ENCODE results near the gene PNPLA1. TPM values are rescaled to one million over a fixed set of nuclear protein-coding genes. Genes with fewer than 3 reads are reported as not detected.
A peak's percentile ranks its signal among the peaks of the same experiment; 100 is the strongest.

Gene PNPLA1
- not detected for total RNA-seq

- peak; percentile 8 for DNase-seq
Observed at GRCh38 chr6:36269834-36270705, at the start of gene PNPLA1. TSS of gene PNPLA1 (plus strand) at chr6:36270060. CDS start at chr6:36270460, 400 bp downstream.

DNA sequence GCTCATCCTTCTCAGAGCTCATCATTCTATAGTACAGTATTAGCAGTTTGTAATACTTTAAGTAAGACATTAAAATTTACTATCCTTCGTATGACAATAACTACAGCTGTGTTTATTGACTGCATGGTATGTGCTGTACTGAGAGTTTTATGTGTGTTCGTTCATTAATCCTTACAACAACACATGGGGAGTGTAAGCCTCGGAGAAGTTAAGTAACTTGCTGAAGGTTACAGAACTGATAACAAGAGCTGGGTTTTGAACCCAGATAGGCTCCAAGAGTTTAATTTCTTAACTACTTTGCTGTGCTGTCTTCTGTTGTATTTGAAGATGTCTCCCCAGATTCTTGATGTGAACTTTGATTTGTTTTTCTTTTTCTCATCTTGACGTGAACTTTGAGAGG, 49.6 kb upstream of the PNPLA1 start:
- DNase-seq, result no peak

- no peak for DNase-seq
Observed at GRCh38 chr6:36221674-36222073, 48.2 kb upstream of the PNPLA1 start.

- DNase-seq, result no peak
Observed at GRCh38 chr6:36222924-36223323, 46.9 kb upstream of the PNPLA1 start.

DNA sequence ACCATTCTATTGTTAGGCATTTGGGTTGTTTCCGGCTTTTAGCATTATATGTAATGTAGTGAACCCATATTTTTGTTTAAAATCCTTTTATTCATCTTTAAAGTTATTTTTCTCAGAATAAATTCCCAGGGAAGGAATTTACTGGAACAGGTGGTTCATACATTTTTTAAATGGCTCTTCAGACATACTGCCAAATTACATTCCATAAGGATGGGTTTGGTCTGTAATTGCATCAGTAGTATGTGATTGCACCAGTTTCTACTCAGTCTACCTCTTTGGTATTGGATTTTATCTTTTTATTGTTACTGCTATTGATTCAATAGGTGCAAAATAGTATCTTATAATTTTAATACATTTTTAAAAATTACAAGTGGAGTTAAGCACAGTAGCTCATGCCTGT, 46.2 kb upstream of the PNPLA1 start:
- no peak for DNase-seq

DNA sequence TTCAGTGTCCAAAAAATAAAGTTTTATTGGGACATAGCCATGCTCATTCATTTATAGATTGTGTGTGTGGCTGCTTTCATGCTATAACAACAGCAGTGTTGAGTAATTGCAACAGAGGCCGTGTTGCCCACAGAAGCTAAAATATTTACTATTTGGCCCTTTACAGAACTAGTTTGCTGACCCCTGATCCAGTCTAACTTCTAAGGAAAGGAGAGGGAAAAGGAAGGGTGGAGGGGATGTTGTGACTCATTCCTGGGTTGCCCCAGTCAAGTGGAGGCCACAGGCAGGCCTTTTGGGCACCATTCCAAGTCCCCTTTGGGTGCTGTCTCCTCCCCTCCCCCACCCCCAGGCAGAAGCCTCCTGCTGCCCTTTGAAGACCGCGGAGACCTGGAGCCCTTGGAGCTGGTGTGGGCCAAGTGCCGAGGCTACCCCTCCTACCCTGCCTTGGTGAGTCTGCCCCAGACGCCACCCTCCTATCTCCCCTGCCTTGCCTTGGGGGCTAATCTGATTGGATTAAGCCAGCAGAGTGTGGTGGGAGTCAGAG, 44.9 kb upstream of the PNPLA1 start:
- DNase-seq, result no peak

DNA sequence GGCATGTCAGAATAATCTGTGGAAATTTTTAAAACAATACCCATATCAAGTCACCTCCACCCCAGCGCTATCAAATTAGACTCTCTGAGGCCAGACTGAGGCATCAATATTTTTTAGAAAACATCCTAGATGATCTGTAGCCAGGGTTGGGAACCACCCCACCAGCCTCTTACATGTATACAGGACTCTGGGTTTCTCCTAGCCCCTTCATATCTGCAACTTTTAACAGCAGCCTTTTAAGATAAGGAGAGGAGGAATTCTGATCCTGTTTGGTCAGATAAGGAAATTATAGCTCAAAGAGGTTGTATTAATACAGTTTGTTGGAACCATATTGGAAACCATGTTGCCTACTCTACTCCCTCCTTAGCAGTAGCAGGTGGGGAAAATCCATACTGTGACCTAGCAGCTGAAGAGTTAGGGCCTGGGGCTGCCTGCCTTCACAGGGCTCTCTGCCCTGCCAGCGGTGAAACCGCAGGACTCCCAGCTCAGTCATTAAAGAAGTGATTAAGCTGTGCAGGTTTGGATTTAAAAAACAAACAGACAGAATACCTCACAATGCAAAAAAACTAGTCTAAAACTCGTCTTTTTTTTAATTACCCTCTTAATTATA, 43.3 kb upstream of the PNPLA1 start:
- DNase-seq, result no peak

- peak; percentile 4 for DNase-seq
Observed at GRCh38 chr6:36227379-36228228, 42.3 kb upstream of the PNPLA1 start.

- DNase-seq, result no peak
Observed at GRCh38 chr6:36229223-36229622, 40.6 kb upstream of the PNPLA1 start.

- DNase-seq, result no peak
Observed at GRCh38 chr6:36230371-36230770, 39.5 kb upstream of the PNPLA1 start.

- no peak for DNase-seq
Observed at GRCh38 chr6:36232172-36232571, 37.7 kb upstream of the PNPLA1 start.

GRCh38 chr6:36235309-36235708, 34.6 kb upstream of the PNPLA1 start:
- DNase-seq, result no peak

- DNase-seq, result no peak
Observed at GRCh38 chr6:36235862-36236261, 34.0 kb upstream of the PNPLA1 start.

- DNase-seq, result no peak
Observed at GRCh38 chr6:36239774-36240173, 30.1 kb upstream of the PNPLA1 start.

- no peak for DNase-seq
Observed at GRCh38 chr6:36241728-36242127, 28.1 kb upstream of the PNPLA1 start.

DNA sequence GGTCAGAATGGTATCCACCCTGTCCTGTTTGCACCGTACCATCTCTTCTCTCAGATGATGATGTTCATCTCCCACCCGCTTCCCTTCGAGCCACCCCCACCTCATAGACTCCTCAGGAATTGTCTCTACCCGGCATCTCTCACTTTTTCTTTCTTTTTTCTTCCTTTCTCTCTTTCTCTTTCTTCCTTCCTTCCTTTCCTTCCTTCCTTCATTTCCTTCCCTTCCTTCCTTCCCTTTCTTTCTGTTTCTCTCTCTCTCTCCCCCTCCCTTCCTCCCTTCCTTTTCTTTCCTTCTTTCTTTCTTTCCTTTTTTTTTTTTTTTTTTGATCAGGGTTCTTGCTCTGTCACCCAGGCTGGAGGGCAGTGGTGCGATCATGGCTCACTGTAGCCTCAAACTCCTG, 27.7 kb upstream of the PNPLA1 start:
- no peak for DNase-seq

DNA sequence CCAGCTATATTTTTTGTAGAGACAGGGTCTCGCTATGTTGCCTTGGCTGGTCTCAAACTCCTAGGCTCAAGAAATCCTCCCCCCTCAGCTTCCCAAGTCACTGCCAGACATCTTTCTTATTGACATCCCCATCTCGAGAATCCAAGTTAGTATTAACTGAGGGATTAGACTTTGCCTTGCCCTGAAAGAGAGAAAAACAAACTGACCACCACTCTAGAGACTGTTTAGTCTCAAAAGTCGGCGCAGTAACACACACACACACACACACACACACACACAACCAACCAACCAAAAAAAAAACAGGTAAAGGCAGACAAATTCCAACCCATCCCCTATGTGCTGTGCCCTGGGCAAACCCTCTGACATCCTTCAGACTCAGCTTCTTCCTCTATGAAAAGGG, 27.2 kb upstream of the PNPLA1 start:
- DNase-seq, result no peak

- no peak for DNase-seq
Observed at GRCh38 chr6:36243562-36244212, 26.2 kb upstream of the PNPLA1 start.

- DNase-seq, result no peak
Observed at GRCh38 chr6:36244641-36245280, 25.1 kb upstream of the PNPLA1 start.

DNA sequence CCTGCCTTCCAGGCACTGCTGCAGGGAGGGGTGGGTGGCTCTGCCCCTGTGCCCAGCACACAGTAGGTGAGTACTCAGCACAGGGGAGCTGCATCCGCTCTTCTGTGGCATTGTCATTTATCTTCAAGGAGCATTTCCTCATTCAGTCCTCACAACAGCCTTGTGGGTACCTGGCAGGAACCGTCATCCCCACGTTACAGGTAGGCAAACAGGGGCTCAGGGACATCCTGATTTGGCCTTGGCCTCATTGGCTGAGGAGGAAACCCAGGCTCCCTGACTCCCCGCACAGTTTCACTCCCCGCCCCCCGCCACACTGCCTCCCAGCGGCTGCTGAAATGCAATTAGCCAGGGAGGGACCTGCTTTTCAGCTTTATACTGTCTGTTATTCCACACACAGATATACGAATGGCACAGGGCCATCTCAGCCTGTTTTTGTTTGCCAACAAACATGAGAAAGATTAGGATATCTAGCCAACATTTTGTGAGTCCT, 24.2 kb upstream of the PNPLA1 start:
- no peak for DNase-seq

GRCh38 chr6:36246506-36247268, 23.2 kb upstream of the PNPLA1 start:
- peak; percentile 47 for DNase-seq
